GM18499 (cell line): ENCODE data around the gene NPHS1.

Experiments
- ATAC-seq: cut with Tn5 transposase; IDR thresholded peaks from one replicate; pipeline ENCODE4 v1.9.1; 2021; ENCODE audit warnings: moderate number of reproducible peaks; ENCODE audit not compliant: insufficient read depth, unreplicated experiment

NPHS1 gene

DNA sequence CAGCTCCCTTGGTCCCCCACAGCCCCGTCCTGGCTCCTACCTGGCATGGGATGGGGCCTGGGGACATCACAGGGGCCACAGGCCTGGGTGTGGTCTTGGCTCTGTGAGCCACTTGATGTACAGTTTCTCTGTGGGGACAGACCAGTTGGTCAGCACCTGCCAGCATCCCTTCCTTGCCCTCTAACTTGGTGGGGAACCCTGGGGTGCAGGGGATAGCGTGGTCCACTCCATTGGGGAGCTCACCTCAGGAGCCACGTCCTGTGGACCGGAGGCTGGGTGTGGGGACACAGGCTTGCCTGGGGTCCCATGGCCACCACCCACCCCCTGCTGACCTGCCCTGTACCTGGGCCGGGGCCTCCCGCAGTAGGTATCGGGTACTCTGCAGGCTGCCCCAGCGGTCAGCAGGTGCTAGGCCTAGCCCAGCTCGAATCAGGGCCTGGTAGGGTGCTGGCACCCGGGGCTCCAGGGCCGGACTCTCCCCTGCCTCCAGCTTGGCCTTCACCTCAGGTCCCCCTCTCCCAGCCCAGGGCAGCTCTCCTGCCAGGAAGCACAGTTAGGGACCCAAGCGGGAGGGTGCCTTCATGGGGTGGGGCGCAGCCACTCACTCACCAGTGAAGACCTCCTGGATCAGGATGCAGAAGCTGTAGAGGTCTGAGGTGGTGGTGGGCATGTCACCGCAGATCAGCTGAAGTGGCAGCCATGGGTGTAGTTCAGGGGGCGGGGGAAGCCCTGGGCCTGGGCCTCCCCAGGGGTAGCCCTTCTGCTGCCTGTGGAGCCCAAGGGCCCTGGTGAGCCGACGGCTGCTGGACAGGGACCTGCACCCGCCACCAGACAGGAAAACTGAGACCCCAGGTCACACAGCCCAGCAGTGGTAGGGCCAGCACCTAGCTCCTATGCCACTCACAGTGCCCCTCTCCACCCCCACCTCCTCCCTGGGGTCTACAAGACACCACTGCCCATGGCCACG lies 62.0 kb downstream of the NPHS1 start:
- no peak for ATAC-seq

- ATAC-seq: no peak
Observed at GRCh38 chr19:35789195-35789977, 62.9 kb downstream of the NPHS1 start.

GRCh38 chr19:35788205-35788960 lies 63.9 kb downstream of the NPHS1 start:
- ATAC-seq: no peak

DNA sequence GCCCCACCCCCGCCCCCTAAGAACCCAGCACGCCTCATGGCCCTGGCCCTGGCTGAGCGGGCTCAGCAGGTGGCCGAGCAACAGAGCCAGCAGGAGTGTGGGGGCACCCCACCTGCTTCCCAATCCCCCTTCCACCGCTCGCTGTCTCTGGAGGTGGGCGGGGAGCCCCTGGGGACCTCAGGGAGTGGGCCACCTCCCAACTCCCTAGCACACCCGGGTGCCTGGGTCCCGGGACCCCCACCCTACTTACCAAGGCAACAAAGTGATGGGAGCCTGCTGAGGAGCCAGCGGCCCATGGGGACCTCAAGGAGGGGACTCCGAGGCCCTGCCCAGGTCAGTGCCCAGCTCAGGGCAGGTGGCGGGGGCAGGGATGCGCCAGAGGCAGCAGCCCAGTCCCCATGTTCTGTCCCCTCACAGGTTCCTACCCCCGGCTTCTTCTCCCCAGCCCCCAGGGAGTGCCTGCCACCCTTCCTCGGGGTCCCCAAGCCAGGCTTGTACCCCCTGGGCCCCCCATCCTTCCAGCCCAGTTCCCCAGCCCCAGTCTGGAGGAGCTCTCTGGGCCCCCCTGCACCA lies 65.0 kb downstream of the NPHS1 start:
- ATAC-seq: no peak

- no peak for ATAC-seq
Observed at GRCh38 chr19:35786299-35787160, 65.8 kb downstream of the NPHS1 start.

DNA sequence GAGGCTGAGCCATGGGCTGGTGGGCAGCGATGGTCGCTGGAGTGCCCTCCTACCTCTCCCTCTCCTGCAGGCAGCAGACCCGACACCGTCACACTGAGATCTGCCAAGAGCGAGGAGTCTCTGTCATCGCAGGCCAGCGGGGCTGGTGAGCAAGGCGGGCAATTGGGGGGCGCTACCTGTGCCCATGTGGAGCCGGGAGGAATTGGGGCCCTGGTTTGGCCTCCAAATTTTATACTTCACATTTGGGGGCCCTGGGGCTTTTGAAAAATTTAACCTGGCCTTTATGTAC lies 67.0 kb downstream of the NPHS1 start:
- ATAC-seq: no peak

DNA sequence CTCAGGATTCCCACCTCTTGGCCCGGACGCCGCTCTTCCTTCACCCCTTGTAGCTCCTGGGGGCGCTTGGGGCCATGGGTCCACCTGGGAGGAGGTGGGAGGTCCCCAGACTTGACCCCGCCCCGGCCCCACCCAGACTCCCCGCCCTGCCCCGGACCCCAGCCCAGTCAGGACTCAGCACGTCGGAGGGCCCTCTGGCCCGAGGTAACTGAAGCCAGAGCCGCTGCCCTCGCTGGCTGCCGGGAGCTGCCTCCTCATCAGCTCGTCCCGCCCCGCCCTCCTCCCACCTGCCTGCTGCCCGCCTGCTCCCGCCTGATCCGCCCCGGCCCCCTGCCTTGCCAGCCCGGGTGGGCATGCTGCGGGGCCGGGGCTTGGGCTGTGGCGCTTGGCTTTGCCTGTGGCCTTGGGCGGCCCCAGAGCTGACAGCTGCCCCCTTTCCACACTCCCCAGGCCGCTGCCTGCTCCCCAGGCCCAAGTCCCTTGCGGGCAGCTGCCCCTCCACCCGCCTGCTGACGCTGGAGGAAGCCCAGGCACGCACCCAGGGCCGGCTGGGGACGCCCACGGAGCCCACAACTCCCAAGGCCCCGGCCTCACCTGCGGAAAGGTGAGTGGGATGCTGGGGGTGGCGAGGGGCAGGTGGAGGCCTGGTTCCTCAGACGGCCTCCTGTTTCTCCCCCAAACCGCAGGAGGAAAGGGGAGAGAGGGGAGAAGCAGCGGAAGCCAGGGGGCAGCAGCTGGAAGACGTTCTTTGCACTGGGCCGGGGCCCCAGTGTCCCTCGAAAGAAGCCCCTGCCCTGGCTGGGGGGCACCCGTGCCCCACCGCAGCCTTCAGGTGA lies 67.6 kb downstream of the NPHS1 start:
- no peak for ATAC-seq

DNA sequence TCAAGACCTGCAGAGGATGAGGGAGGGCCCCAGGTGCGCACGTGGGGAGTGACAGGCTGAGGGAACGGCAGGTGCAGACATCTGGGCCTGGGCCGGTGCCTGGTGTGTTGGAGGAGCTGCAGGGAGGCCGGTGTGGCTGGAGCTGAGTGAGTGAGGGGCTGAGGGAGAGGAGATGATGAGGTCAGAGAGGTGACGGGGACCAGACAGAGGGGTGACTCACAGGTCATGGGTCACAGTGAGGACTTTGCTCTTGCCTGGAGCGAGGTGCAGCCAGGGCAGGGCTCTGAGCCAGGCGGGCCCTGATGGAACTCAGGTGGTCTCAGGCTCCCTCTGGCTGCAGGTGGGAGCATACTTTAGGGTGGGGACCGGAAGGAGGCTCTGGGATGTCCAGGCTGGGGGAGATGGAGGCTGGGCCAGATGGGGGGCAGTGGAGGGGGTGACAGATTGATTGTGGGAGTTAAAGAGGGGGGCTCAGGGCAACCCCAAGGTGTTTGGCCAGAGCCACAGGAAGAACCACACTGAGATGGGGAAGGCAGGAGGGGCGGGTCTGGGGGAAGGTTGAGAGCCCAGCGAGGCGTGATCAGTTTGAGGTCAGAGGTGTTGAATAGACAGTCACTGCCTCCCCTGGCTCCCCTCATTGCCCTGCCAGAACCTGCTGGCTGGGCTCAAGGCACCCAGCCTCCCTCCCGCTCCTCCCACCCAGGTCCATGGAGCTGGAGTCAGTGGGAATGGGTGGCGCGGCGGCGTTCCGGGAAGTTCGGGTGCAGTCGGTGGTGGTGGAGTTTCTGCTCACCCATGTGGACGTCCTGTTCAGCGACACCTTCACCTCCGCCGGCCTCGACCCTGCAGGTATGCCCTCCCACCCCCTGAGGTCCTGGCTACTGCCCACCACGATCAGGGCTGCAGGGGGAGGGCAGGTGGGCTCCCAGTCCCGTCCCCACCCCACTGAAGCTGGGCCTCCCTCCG lies 68.6 kb downstream of the NPHS1 start:
- no peak for ATAC-seq

DNA sequence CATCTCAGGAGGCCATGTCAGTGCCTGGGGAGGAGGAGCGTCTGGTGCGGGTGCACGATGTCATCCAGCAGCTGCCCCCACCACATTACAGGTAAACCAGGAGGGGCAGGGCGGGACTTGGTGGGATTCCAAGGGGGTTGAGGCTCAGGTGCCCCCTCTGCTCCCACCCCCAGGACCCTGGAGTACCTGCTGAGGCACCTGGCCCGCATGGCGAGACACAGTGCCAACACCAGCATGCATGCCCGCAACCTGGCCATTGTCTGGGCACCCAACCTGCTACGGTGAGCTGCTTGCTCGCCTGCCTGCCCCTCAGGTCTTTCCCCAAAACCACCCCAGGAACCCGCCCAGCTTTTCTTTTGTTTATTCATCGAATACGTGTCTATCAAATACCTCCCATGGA lies 69.7 kb downstream of the NPHS1 start:
- no peak for ATAC-seq

- no peak for ATAC-seq
Observed at GRCh38 chr19:35781650-35782049, 70.7 kb downstream of the NPHS1 start.

DNA sequence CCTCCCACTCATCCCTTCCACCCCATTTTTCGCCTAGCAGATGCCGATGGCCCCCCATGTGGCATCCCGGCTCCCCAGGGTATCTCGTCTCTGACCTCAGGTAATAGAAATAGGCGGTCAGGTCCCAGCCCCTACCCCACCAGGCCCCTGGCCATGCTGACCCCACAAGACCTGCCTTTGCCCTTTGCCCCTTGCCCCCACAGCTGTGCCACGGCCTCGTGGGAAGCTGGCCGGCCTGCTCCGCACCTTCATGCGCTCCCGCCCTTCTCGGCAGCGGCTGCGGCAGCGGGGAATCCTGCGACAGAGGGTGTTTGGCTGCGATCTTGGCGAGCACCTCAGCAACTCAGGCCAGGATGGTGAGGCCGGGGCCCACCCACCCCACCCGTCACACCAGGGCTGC lies 71.6 kb downstream of the NPHS1 start:
- ATAC-seq: no peak

DNA sequence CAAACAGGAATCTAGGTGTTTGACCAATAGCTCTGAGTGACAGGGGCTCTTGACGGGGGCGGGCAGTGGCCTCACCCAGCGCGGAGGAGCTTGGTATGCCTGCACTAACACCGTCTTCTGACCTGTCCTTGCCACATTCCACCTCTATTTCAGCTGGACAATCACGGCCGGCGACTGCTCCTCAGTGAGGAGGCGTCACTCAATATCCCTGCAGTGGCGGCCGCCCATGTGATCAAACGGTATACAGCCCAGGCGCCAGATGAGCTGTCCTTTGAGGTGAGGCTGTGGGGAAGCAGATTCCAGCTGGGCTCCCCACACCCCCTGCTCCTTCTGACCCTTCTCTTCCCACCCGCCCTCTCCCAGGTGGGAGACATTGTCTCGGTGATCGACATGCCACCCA lies 72.2 kb downstream of the NPHS1 start:
- no peak for ATAC-seq

DNA sequence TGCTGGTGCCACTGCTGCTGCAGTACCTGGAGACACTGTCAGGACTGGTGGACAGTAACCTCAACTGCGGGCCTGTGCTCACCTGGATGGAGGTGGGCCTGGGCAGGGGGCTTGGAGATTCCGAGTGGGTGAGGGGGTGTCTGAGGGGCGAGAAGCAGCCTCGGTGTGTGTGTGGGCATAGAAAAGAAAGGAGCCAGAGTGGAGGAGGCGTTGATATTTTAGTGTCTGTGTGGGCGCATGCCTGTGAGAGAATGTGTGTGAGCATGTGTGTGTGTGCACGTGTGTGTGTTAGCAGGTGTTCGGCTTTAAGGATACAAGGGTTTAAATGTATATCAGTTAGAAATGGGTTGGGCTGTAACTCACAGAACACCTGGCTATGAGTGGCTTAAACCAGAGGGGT lies 73.3 kb downstream of the NPHS1 start:
- no peak for ATAC-seq

GRCh38 chr19:35777961-35778360 lies 74.3 kb downstream of the NPHS1 start:
- no peak for ATAC-seq

- no peak for ATAC-seq
Observed at GRCh38 chr19:35777086-35777841, 75.0 kb downstream of the NPHS1 start.

DNA sequence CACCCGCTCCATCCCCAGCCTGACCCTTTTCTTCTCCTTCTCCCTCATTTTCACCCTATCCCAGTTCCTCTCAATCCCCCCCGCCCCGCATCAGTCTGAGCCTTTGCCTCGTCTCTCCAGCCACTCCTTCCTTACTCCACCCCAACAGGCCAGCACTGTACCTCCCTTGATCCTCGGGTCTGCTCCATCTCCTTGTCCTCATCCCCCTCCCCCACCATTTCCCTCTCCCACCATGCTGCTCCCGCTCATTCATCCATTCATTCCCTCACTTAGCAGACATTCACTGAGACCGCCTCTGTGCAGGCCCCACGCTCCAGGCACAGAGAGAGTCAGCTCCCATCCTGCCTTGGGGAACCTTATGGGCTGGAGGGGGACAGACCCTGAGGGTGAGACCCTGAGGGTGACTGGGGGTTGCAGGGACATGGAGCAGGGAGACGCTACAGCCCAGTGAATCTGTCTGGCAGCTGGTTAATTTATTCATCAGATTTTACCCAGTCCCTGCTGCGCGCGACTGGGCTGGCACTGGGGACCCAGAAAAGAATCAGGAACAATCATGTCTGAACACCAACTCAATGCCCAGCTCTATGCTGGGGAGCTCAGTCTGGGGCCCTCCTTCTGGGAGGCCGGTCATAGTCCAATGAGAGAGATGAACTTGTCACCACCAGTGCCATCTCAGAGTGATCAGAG lies 76.1 kb downstream of the NPHS1 start:
- no peak for ATAC-seq
